Esophagus muscularis mucosa (tissue), 4 donors: ENCODE data around the gene DDX39A. TPM values are rescaled to one million over a fixed set of nuclear protein-coding genes. Genes with fewer than 3 reads are reported as not detected.

Source experiments
- DNase-seq: peaks from one replicate; pipeline ENCODE4 v3.0.0-alpha.2; 2017; ENCODE audit errors: extremely low spot score
- H3K27ac ChIP-seq, 4 donors: fragments of 200-600 bp; sonication (generic); replicated peaks in 1 of 4; 1 replicate in 3 of 4; 2 replicates in 1 of 4; pipeline ENCODE4 v1.5.1; 2016 to 2019; ENCODE audit warnings: mild to moderate bottlenecking in 1 of 4
- H3K27me3 ChIP-seq, 4 donors: fragments of 200-600 bp; sonication (generic); one replicate each; pipeline versions ENCODE4 v1.5.1 to v1.6.0; 2016 to 2019
- H3K36me3 ChIP-seq, 4 donors: fragments of 200-600 bp; sonication (generic); one replicate each; pipeline ENCODE4 v1.5.1; 2016 to 2019
- H3K4me1 ChIP-seq, 4 donors: fragments of 200-600 bp; sonication (generic); one replicate each; pipeline ENCODE4 v1.5.1; 2016 to 2019
- H3K4me3 ChIP-seq, 4 donors: fragments of 200-600 bp; sonication (generic); 1 replicate in 2 of 4; 2 replicates in 2 of 4; pipeline ENCODE4 v1.5.1; 2016 to 2019; ENCODE audit warnings: mild to moderate bottlenecking in 4 of 4, moderate library complexity in 1 of 4
- H3K9me3 ChIP-seq, 4 donors: fragments of 200-600 bp; sonication (generic); 1 replicate in 3 of 4; 2 replicates in 1 of 4; pipeline ENCODE4 v1.5.1; 2016 to 2019
- CTCF ChIP-seq, 3 experiments: fragments of 200-600 bp in 2 of 3; fragments of 450-650 bp in 1 of 3; sonication (generic) in 2 of 3; IDR thresholded peaks; one replicate each; pipeline ENCODE4 v1.5.1; 2017 to 2019; ENCODE audit warnings: antibody characterized with exemption in 3 of 3, mild to moderate bottlenecking in 2 of 3, moderate library complexity in 1 of 3
- EP300 ChIP-seq: sonication (generic); formaldehyde crosslinking; IDR thresholded peaks from one replicate; pipeline ENCODE4 v1.6.1; 2017; ENCODE audit warnings: antibody characterized with exemption
- POLR2A ChIP-seq: fragments of 450-650 bp; IDR thresholded peaks from one replicate; pipeline ENCODE4 v1.6.1; 2017; ENCODE audit warnings: antibody characterized with exemption, moderate library complexity, mild to moderate bottlenecking, low read depth
- POLR2AphosphoS5 ChIP-seq, 2 donors: sonication (generic); formaldehyde crosslinking; IDR thresholded peaks; one replicate each; pipeline ENCODE4 v1.6.1; 2017; ENCODE audit warnings: antibody characterized with exemption in 2 of 2
- WGBS: methylation state at CpG from one replicate; pipeline ENCODE4 v1.1.5; 2018; 5-methylcytosine and 5-hydroxymethylcytosine counted together
- intact Hi-C: fragments of 100-400 bp; cut with DNase I; formaldehyde crosslinking; loops from one replicate; pipeline ENCODE4 v1.15.1; 2023
- total RNA-seq, 4 donors: library from RNA; depleted of rRNA; stranded (reverse); fragments of >200 nt; gene quantifications; one replicate each; pipeline versions ENCODE4 v1.1.0 to v1.2.1, GENCODE V29; 2016

Gene DDX39A
- total RNA-seq, 4 donors from 2014 or later: 39.3 to 56.3 (median 42.1) TPM

- no peaks in the 10 kb centered on the region for H3K9me3 ChIP-seq
- H3K36me3 ChIP-seq: peaks cover 84 to 100% (median 96%) of the 10 kb centered on the region in 4 donors
- WGBS: 90% methylated on average over 6 of the region's 6 CpGs
- no peak overlapping the region for H3K27ac ChIP-seq
- intact Hi-C loops: no loop called here
- no peak for TF ChIP-seq POLR2AphosphoS5 (IDR thresholded peaks at IDR 0.05)
- TF ChIP-seq CTCF (IDR thresholded peaks at IDR 0.05): no peak
- H3K4me1 ChIP-seq: no peaks in the 10 kb centered on the region
- no peak overlapping the region for H3K4me3 ChIP-seq
- no peaks in the 10 kb centered on the region for H3K27me3 ChIP-seq
- no peak for DNase-seq
Measured at GRCh38 chr19:14449321-14449720, 30.2 kb upstream of the DDX39A start.

DNA sequence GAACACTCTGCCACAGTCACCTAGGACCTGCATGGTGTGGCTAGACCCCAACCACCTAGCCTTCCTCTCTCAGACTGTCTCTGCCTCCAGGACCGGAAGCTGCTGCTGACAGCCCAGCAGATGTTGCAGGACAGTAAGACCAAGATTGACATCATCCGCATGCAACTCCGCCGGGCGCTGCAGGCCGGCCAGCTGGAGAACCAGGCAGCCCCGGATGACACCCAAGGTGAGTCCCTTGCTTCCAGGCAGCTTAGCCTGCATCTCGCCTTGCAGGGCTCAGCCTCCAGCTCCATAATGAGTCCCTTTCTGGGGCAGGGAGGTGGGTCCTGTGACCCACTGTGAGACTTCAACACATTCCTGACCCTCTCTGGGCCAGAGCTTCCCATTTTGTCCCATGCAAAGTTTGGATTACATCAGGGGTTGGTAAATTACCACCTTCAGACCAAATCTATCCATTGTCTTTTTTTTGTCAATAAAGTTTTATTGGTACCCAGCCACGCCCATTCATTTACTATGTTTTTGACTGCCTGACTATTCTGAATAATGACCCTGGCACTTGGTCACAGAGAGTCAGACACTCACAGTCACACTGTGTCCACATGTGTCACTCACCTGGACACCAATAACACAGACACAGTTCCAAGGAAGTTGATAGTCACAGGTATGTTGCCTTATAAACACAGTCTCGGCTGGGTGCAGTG is 27.3 kb upstream of the DDX39A start:
- no peak overlapping the region for H3K27ac ChIP-seq
- no peaks in the 10 kb centered on the region for H3K9me3 ChIP-seq
- H3K4me1 ChIP-seq: peaks cover 0 to 7% (median 3%) of the 10 kb centered on the region in 4 donors
- no peak for TF ChIP-seq EP300
- TF ChIP-seq POLR2AphosphoS5 (IDR thresholded peaks at IDR 0.05): no peak
- no peak for TF ChIP-seq CTCF (IDR thresholded peaks at IDR 0.05)
- TF ChIP-seq POLR2A: no peak
- DNase-seq: no peak
- no peak overlapping the region for H3K4me3 ChIP-seq
- H3K27me3 ChIP-seq: no peaks in the 10 kb centered on the region
- intact Hi-C loops: no loop called here
- WGBS: 94% methylated on average over 10 of the region's 10 CpGs
- H3K36me3 ChIP-seq: peaks cover 95 to 100% (median 100%) of the 10 kb centered on the region in 4 donors

DNA sequence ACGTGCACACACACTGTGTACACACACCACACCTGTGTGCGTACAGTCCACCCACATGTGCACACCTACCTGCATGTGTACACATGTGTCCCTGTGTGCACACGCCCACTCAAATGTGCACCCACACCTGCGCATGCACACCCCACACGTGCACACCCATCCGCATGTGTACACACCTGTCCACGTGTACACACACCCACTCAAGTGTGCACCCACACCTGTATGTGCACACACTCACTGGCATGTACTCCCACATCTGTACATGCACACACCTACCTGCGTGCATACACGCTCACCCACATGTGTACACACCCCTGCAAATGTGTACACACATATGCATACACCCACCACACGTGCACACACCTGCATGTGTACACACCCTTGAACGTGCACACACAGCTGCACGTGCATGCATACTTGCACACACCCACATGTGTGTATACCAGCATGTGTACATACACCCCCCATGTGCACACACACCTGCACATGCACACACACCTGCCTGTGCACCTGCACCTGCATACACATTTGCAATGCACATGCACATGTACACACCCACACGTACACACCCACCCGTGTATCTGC is 24.6 kb upstream of the DDX39A start:
- Histone ChIP-seq H3K4me3 (no peak overlapping the region), H3K9me3 (no peaks in the 10 kb centered on the region), H3K27ac (no peak overlapping the region), H3K4me1 (peaks cover 23 to 35% (median 29%) of the 10 kb centered on the region in 4 donors), H3K36me3 (peaks cover 74 to 81% (median 78%) of the 10 kb centered on the region in 4 donors), H3K27me3 (no peaks in the 10 kb centered on the region)
- TF ChIP-seq EP300: no peak
- no peak for TF ChIP-seq POLR2AphosphoS5 (IDR thresholded peaks at IDR 0.05)
- no peak for TF ChIP-seq CTCF (IDR thresholded peaks at IDR 0.05)
- no peak for TF ChIP-seq POLR2A
- no peak for DNase-seq
- intact Hi-C loops: no loop called here
- 93% methylated on average over 14 of the region's 14 CpGs for WGBS

- Histone ChIP-seq H3K4me1 (peaks cover 30 to 38% (median 34%) of the 10 kb centered on the region in 4 donors), H3K4me3 (no peak overlapping the region), H3K36me3 (peaks cover 67 to 75% (median 72%) of the 10 kb centered on the region in 4 donors), H3K9me3 (no peaks in the 10 kb centered on the region), H3K27me3 (no peaks in the 10 kb centered on the region), H3K27ac (no peak overlapping the region)
- no peak for TF ChIP-seq CTCF (IDR thresholded peaks at IDR 0.05)
- no peak for TF ChIP-seq EP300
- no peak for TF ChIP-seq POLR2A
- TF ChIP-seq POLR2AphosphoS5 (IDR thresholded peaks at IDR 0.05): no peak
- WGBS: 88% methylated on average over 12 of the region's 16 CpGs
- intact Hi-C loops: no loop called here
- no peak for DNase-seq
Measured at GRCh38 chr19:14442891-14443631, 23.9 kb upstream of the DDX39A start.
